ENCODE results near the gene ADPGK.

ADPGK gene

DNA sequence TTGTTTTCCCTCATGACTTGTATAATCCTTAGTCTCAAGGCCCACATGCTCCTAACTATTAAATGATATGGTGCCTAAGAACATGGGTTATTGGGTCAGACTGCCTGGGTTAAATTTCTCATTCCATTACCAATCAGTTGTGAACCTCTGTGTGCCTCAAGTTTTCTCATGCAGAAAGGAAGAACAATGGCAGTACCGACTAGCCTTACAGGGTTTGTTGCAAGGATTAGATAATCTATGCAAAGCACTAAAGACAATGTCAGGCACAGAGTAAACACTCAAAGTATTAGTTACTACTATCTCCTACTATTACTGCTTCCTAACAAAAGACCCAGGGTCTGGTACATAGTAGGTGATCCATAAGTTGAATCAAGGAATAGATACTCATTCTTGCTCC is 12.2 kb downstream of the ADPGK start:
- WGBS (ENCODE audit: insufficient coverage) = no CpG with 5 or more reads among the region's 1 CpG
- CTCF ChIA-PET = no interaction called here
- Histone ChIP-seq H3K27me3 (replicated peaks in 2 of 5; ENCODE audit: control insufficient read depth in 4 of 5, insufficient read depth in 5 of 5, low read length in 4 of 5) (no peaks in the 10 kb centered on the region), H3K27ac (ENCODE audit: insufficient read depth in 1 of 2, low read depth in 1 of 2, low read length in 2 of 2, poor library complexity in 1 of 2, severe bottlenecking in 2 of 2) (no peak overlapping the region), H3K9me3 (ENCODE audit: control extremely low read depth in 1 of 5, control insufficient read depth in 4 of 5, insufficient read depth in 2 of 5, low read depth in 1 of 5, low read length in 4 of 5) (peaks cover 3 to 23% (median 11%) of the 10 kb centered on the region in 5 experiments), H3K4me1 (ENCODE audit: control extremely low read depth in 1 of 4, control insufficient read depth in 4 of 4, insufficient read depth in 4 of 4, low read length in 3 of 4) (peaks cover 8 to 16% (median 11%) of the 10 kb centered on the region in 4 experiments), H3K4me3 (ENCODE audit: control insufficient read depth in 1 of 7, extremely low read depth in 1 of 7, insufficient read depth in 4 of 7, low read depth in 2 of 7, low read length in 6 of 7) (no peak overlapping the region), H3K36me3 (ENCODE audit: control insufficient read depth in 4 of 4, insufficient read depth in 4 of 4, low read length in 3 of 4) (peaks cover 33 to 76% (median 62%) of the 10 kb centered on the region in 4 experiments)
- no peak for DNase-seq
- POLR2A ChIA-PET = no interaction called here

DNA sequence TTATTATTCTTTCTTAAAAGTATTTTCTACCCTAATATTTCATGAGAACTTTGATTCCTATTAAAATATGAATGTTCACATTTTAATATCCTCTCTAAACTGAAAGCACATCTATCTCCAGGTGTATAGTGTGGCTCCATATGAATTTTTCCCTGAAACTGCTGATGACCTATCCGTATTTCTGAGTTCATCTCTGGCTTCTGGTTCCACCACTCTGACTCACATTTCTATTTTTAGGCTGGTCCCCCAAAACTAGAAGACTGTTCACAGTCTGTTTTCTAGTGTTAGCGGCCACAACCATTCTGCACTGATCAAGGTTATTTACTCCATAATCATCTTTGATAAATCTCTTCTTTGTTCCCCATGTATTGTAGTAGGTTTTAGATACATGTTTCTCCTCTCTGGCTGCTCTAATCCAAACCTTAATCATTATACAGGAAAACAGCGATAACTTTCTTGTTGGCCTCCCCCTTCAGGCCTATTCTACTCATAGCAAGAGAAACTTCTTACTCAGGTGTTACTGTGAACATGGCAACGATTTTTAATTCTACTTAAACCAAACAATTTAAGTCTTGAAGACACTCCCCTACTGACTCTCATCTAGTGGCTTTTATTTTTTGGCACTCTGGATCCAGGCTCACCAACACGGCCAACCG is 12.8 kb downstream of the ADPGK start:
- no peaks in the 10 kb centered on the region for H3K27me3 ChIP-seq (replicated peaks in 2 of 5; ENCODE audit: control insufficient read depth in 4 of 5, insufficient read depth in 5 of 5, low read length in 4 of 5)
- no peak overlapping the region for H3K27ac ChIP-seq (ENCODE audit: insufficient read depth in 1 of 2, low read depth in 1 of 2, low read length in 2 of 2, poor library complexity in 1 of 2, severe bottlenecking in 2 of 2)
- H3K9me3 ChIP-seq (ENCODE audit: control extremely low read depth in 1 of 5, control insufficient read depth in 4 of 5, insufficient read depth in 2 of 5, low read depth in 1 of 5, low read length in 4 of 5) = peaks cover 3 to 25% (median 11%) of the 10 kb centered on the region in 5 experiments
- no peak overlapping the region for H3K4me3 ChIP-seq (ENCODE audit: control insufficient read depth in 1 of 7, extremely low read depth in 1 of 7, insufficient read depth in 4 of 7, low read depth in 2 of 7, low read length in 6 of 7)
- 84% methylated on average over 3 of the region's 6 CpGs for WGBS (ENCODE audit: insufficient coverage)
- ChIA-PET CTCF (no interaction called here), POLR2A (no interaction called here)
- peak in 2 of 3 donors; percentile 17 to 25 for DNase-seq
- peaks cover 8 to 12% (median 10%) of the 10 kb centered on the region in 4 experiments for H3K4me1 ChIP-seq (ENCODE audit: control extremely low read depth in 1 of 4, control insufficient read depth in 4 of 4, insufficient read depth in 4 of 4, low read length in 3 of 4)
- peaks cover 34 to 81% (median 66%) of the 10 kb centered on the region in 4 experiments for H3K36me3 ChIP-seq (ENCODE audit: control insufficient read depth in 4 of 4, insufficient read depth in 4 of 4, low read length in 3 of 4)

DNA sequence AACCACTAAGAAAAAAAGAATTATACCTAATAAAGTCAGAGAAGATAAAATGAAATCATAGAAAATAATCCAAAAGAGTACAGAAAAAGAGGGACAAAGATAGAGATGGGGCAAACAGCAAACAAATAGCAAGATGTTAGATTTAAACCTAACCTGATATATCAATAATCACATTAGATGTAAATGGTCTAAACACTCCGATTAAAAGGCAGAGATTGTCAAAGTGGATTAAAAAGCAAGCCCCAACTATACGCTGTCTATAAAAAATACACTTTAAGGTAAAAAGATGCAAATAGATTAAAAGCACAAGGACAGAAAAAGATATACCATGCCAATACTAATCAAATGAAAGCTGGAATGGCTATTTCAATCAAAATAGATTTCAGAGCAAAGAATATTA is 16.8 kb downstream of the ADPGK start:
- no CpG with 5 or more reads among the region's 2 CpGs for WGBS (ENCODE audit: insufficient coverage)
- no peak for DNase-seq
- H3K27me3 ChIP-seq (replicated peaks in 2 of 5; ENCODE audit: control insufficient read depth in 4 of 5, insufficient read depth in 5 of 5, low read length in 4 of 5) = no peaks in the 10 kb centered on the region
- H3K4me3 ChIP-seq (ENCODE audit: control insufficient read depth in 1 of 7, extremely low read depth in 1 of 7, insufficient read depth in 4 of 7, low read depth in 2 of 7, low read length in 6 of 7) = no peak overlapping the region
- no peaks in the 10 kb centered on the region for H3K4me1 ChIP-seq (ENCODE audit: control extremely low read depth in 1 of 4, control insufficient read depth in 4 of 4, insufficient read depth in 4 of 4, low read length in 3 of 4)
- CTCF ChIA-PET = no interaction called here
- POLR2A ChIA-PET = no interaction called here
- peaks cover 3 to 25% (median 11%) of the 10 kb centered on the region in 5 experiments for H3K9me3 ChIP-seq (ENCODE audit: control extremely low read depth in 1 of 5, control insufficient read depth in 4 of 5, insufficient read depth in 2 of 5, low read depth in 1 of 5, low read length in 4 of 5)
- peaks cover 37 to 81% (median 62%) of the 10 kb centered on the region in 4 experiments for H3K36me3 ChIP-seq (ENCODE audit: control insufficient read depth in 4 of 4, insufficient read depth in 4 of 4, low read length in 3 of 4)
- H3K27ac ChIP-seq (ENCODE audit: insufficient read depth in 1 of 2, low read depth in 1 of 2, low read length in 2 of 2, poor library complexity in 1 of 2, severe bottlenecking in 2 of 2) = no peak overlapping the region

DNA sequence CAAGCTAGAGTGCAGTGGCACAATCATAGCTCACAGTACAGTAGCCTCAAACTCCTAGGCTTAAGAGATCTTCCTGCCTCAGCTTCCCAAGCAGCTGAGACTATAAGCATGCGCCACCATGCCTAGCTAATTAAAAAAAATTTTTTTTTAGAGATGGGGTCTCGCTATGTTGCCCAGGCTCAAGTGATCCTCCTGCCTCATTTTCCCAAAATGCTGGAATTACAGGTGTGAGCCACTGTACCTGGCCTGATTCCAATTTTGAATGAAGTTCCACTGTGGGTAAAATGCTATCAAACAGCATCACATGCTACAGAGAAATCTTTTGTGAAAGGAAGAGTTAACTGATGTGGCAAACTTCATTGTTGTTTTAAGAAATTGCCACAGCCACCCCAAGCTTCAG is 17.5 kb downstream of the ADPGK start:
- CTCF ChIA-PET = no interaction called here
- 100% methylated on average over 2 of the region's 2 CpGs for WGBS (ENCODE audit: insufficient coverage)

DNA sequence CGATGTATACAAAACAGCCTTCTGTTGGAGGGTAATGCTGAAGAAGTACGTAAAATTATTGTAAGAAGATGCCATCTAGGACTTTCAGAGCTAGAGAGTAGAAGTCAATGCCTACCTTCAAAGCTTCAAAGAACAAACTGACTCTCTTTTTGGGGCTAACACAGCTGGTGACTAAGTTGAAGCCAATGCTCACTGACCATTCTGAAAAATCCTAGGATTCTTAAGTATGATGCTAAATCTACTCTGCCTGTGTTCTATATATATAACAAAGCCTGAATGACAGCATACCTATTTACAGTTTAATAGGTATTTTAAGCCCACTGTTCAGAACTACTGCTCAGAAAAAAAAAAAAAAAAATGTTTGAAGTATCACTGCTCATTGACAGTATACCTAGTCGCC is 18.9 kb downstream of the ADPGK start:
- Histone ChIP-seq H3K27me3 (replicated peaks in 2 of 5; ENCODE audit: control insufficient read depth in 4 of 5, insufficient read depth in 5 of 5, low read length in 4 of 5) (no peaks in the 10 kb centered on the region), H3K36me3 (ENCODE audit: control insufficient read depth in 4 of 4, insufficient read depth in 4 of 4, low read length in 3 of 4) (peaks cover 36 to 82% (median 63%) of the 10 kb centered on the region in 4 experiments), H3K9me3 (ENCODE audit: control extremely low read depth in 1 of 5, control insufficient read depth in 4 of 5, insufficient read depth in 2 of 5, low read depth in 1 of 5, low read length in 4 of 5) (peaks cover 3 to 25% (median 11%) of the 10 kb centered on the region in 5 experiments), H3K27ac (ENCODE audit: insufficient read depth in 1 of 2, low read depth in 1 of 2, low read length in 2 of 2, poor library complexity in 1 of 2, severe bottlenecking in 2 of 2) (no peak overlapping the region), H3K4me1 (ENCODE audit: control extremely low read depth in 1 of 4, control insufficient read depth in 4 of 4, insufficient read depth in 4 of 4, low read length in 3 of 4) (no peaks in the 10 kb centered on the region), H3K4me3 (ENCODE audit: control insufficient read depth in 1 of 7, extremely low read depth in 1 of 7, insufficient read depth in 4 of 7, low read depth in 2 of 7, low read length in 6 of 7) (no peak overlapping the region)
- no peak for DNase-seq
- 100% methylated on average over 2 of the region's 3 CpGs for WGBS (ENCODE audit: insufficient coverage)
- ChIA-PET CTCF (interaction anchor here (1.4 to 1.6 kb wide), 2 partner anchors 9 to 28 kb away, joined by 3 to 6 read pairs; no protein-coding TSS in a partner anchor), POLR2A (no interaction called here)

More for the DNA sequence above, 17.5 kb downstream of the ADPGK start:
- Histone ChIP-seq H3K27me3 (replicated peaks in 2 of 5; ENCODE audit: control insufficient read depth in 4 of 5, insufficient read depth in 5 of 5, low read length in 4 of 5) (no peaks in the 10 kb centered on the region), H3K4me3 (ENCODE audit: control insufficient read depth in 1 of 7, extremely low read depth in 1 of 7, insufficient read depth in 4 of 7, low read depth in 2 of 7, low read length in 6 of 7) (no peak overlapping the region), H3K27ac (ENCODE audit: insufficient read depth in 1 of 2, low read depth in 1 of 2, low read length in 2 of 2, poor library complexity in 1 of 2, severe bottlenecking in 2 of 2) (no peak overlapping the region), H3K9me3 (ENCODE audit: control extremely low read depth in 1 of 5, control insufficient read depth in 4 of 5, insufficient read depth in 2 of 5, low read depth in 1 of 5, low read length in 4 of 5) (peaks cover 3 to 25% (median 11%) of the 10 kb centered on the region in 5 experiments), H3K4me1 (ENCODE audit: control extremely low read depth in 1 of 4, control insufficient read depth in 4 of 4, insufficient read depth in 4 of 4, low read length in 3 of 4) (no peaks in the 10 kb centered on the region), H3K36me3 (ENCODE audit: control insufficient read depth in 4 of 4, insufficient read depth in 4 of 4, low read length in 3 of 4) (peaks cover 37 to 81% (median 61%) of the 10 kb centered on the region in 4 experiments)
- POLR2A ChIA-PET = no interaction called here
- no peak for DNase-seq

DNA sequence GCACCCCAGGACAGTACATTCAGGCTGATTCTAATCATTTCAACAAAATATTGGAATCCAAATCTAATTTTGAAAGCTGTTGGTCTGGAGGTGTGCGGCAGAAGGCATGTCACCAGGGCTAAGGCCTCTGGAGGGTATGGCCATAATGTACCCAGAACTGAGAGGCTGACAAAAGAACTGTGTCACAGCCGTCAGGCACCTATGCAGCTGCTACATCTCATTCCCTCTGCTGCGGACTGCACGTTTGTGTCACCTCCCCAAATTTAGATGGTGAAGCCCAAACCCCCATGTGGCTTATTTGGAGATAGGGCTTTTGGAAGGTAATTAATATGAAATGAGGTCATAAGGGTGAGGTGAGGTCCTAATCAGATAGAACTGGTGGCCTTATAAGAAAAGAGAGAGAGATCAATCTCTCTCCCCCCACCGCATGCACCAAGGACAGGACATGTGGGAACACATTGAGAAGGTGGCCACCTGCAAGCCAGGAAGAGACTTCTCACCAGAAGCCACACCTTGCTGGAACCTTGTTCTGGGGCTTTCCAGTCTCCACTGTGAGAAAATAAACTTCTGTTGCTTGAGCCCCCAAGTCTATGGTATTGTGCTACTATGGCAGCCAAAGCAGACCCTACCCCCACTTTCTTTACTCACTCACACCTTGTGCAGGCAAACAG is 22.8 kb downstream of the ADPGK start:
- 100% methylated on average over 5 of the region's 5 CpGs for WGBS (ENCODE audit: insufficient coverage)
- Histone ChIP-seq H3K36me3 (ENCODE audit: control insufficient read depth in 4 of 4, insufficient read depth in 4 of 4, low read length in 3 of 4) (peaks cover 33 to 74% (median 52%) of the 10 kb centered on the region in 4 experiments), H3K27ac (ENCODE audit: insufficient read depth in 1 of 2, low read depth in 1 of 2, low read length in 2 of 2, poor library complexity in 1 of 2, severe bottlenecking in 2 of 2) (no peak overlapping the region), H3K4me1 (ENCODE audit: control extremely low read depth in 1 of 4, control insufficient read depth in 4 of 4, insufficient read depth in 4 of 4, low read length in 3 of 4) (peaks cover 0 to 13% (median 9%) of the 10 kb centered on the region in 4 experiments), H3K4me3 (ENCODE audit: control insufficient read depth in 1 of 7, extremely low read depth in 1 of 7, insufficient read depth in 4 of 7, low read depth in 2 of 7, low read length in 6 of 7) (no peak overlapping the region), H3K27me3 (replicated peaks in 2 of 5; ENCODE audit: control insufficient read depth in 4 of 5, insufficient read depth in 5 of 5, low read length in 4 of 5) (no peaks in the 10 kb centered on the region), H3K9me3 (ENCODE audit: control extremely low read depth in 1 of 5, control insufficient read depth in 4 of 5, insufficient read depth in 2 of 5, low read depth in 1 of 5, low read length in 4 of 5) (no peaks in the 10 kb centered on the region)
- no peak for DNase-seq
- CTCF ChIA-PET = interaction anchor here (1.4 kb wide), 1 partner anchor 36 kb away, joined by 3 read pairs; no protein-coding TSS in a partner anchor
- POLR2A ChIA-PET = no interaction called here

DNA sequence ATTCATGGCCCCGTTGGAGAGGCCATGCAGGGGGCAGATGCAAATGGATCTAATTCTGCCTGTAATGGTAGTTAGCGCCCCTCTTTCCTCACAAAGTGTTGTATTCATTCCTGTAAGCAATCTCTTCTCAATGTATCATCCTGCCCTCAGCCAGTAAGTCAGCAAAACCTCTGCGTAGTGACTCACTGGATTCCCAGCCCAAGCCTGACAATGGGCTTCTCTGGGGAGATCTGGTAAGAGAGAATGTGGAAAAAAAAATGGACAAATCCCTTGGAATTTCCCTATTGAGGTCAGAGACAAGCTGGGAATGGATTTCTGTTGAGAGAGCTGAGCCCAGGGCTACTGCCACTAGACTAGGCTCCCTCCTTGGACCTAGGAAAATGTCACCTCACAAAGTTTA is 25.4 kb downstream of the ADPGK start:
- H3K9me3 ChIP-seq (ENCODE audit: control extremely low read depth in 1 of 5, control insufficient read depth in 4 of 5, insufficient read depth in 2 of 5, low read depth in 1 of 5, low read length in 4 of 5) = no peaks in the 10 kb centered on the region
- H3K4me3 ChIP-seq (ENCODE audit: control insufficient read depth in 1 of 7, extremely low read depth in 1 of 7, insufficient read depth in 4 of 7, low read depth in 2 of 7, low read length in 6 of 7) = peak overlapping the region in 1 of 7 experiments; percentile 20
- no CpG with 5 or more reads among the region's 3 CpGs for WGBS (ENCODE audit: insufficient coverage)
- no peak overlapping the region for H3K27ac ChIP-seq (ENCODE audit: insufficient read depth in 1 of 2, low read depth in 1 of 2, low read length in 2 of 2, poor library complexity in 1 of 2, severe bottlenecking in 2 of 2)
- ChIA-PET CTCF (interaction anchor here (1.1 kb wide), 1 partner anchor 10 kb away, joined by 3 read pairs; no protein-coding TSS in a partner anchor), POLR2A (no interaction called here)
- peak in 1 of 3 donors; percentile 22 for DNase-seq
- H3K4me1 ChIP-seq (ENCODE audit: control extremely low read depth in 1 of 4, control insufficient read depth in 4 of 4, insufficient read depth in 4 of 4, low read length in 3 of 4) = peaks cover 0 to 19% (median 15%) of the 10 kb centered on the region in 4 experiments
- peaks cover 37 to 87% (median 59%) of the 10 kb centered on the region in 4 experiments for H3K36me3 ChIP-seq (ENCODE audit: control insufficient read depth in 4 of 4, insufficient read depth in 4 of 4, low read length in 3 of 4)
- H3K27me3 ChIP-seq (replicated peaks in 2 of 5; ENCODE audit: control insufficient read depth in 4 of 5, insufficient read depth in 5 of 5, low read length in 4 of 5) = no peaks in the 10 kb centered on the region
